Measurements from ENCODE around the gene GJC2.

GJC2 gene

GRCh38 chr1:228152918-228153258 is 3.2 kb downstream of the GJC2 start:
- DNase-seq (ENCODE audit: low read depth, low spot score): no peak
- ChIA-PET CTCF (interaction anchor here (7.3 kb wide), 1 partner anchor 11 kb away, joined by 53 read pairs; the partner anchor contains the start of gene IBA57), POLR2A (no interaction called here)
- no peak overlapping the region for H3K4me3 ChIP-seq (ENCODE audit: low read depth, low read length)
- TF ChIP-seq CTCF (IDR thresholded peaks at IDR 0.05; ENCODE audit: insufficient read depth, low read length, missing control alignments): no peak

- no peak for DNase-seq (ENCODE audit: low read depth, low spot score)
- no peak overlapping the region for H3K4me3 ChIP-seq (ENCODE audit: low read depth, low read length)
- ChIA-PET POLR2A (interaction anchor here (0.6 kb wide), 1 partner anchor 11 kb away, joined by 3 read pairs; the partner anchor contains the start of gene IBA57), CTCF (interaction anchor here (7.3 kb wide), 1 partner anchor 10 kb away, joined by 53 read pairs; the partner anchor contains the start of gene IBA57)
- TF ChIP-seq CTCF (IDR thresholded peaks at IDR 0.05; ENCODE audit: insufficient read depth, low read length, missing control alignments): no peak
Observed at GRCh38 chr1:228154021-228154669, 4.4 kb downstream of the GJC2 start.

- ChIA-PET CTCF (interaction anchor here (0.6 to 7.3 kb wide), 2 partner anchors 9 to 24 kb away, joined by 3 to 53 read pairs; partner anchors contain the start of gene IBA57), POLR2A (no interaction called here)
- no peak for DNase-seq (ENCODE audit: low read depth, low spot score)
- H3K4me3 ChIP-seq (ENCODE audit: low read depth, low read length): no peak overlapping the region
- no peak for TF ChIP-seq CTCF (IDR thresholded peaks at IDR 0.05; ENCODE audit: insufficient read depth, low read length, missing control alignments)
Observed at GRCh38 chr1:228154670-228155571, 5.2 kb downstream of the GJC2 start.

GRCh38 chr1:228155596-228156514 is 6.1 kb downstream of the GJC2 start:
- TF ChIP-seq CTCF (IDR thresholded peaks at IDR 0.05; ENCODE audit: insufficient read depth, low read length, missing control alignments): no peak
- DNase-seq (ENCODE audit: low read depth, low spot score): no peak
- CTCF ChIA-PET: interaction anchor here (1.0 to 7.3 kb wide), 2 partner anchors 8 to 9 kb away, joined by 3 to 53 read pairs; partner anchors contain the start of gene IBA57
- POLR2A ChIA-PET: interaction anchor here (0.8 kb wide), 1 partner anchor 12 kb away, joined by 3 read pairs; no protein-coding TSS in a partner anchor
- H3K4me3 ChIP-seq (ENCODE audit: low read depth, low read length): no peak overlapping the region

GRCh38 chr1:228156515-228156881 is 6.8 kb downstream of the GJC2 start:
- TF ChIP-seq CTCF (IDR thresholded peaks at IDR 0.05; ENCODE audit: insufficient read depth, low read length, missing control alignments): no peak
- ChIA-PET CTCF (interaction anchor here (1.0 kb wide), 1 partner anchor 9 kb away, joined by 3 read pairs; the partner anchor contains the start of gene IBA57), POLR2A (no interaction called here)
- H3K4me3 ChIP-seq (ENCODE audit: low read depth, low read length): no peak overlapping the region
- DNase-seq (ENCODE audit: low read depth, low spot score): no peak
